Fibroblast of skin of scalp (primary cell): ENCODE measurements around the gene SDR42E1.

ENCODE experiments used
- DNase-seq: peaks from one replicate; pipeline ENCODE4 v3.0.0-alpha.2; 2013

Gene SDR42E1

DNA sequence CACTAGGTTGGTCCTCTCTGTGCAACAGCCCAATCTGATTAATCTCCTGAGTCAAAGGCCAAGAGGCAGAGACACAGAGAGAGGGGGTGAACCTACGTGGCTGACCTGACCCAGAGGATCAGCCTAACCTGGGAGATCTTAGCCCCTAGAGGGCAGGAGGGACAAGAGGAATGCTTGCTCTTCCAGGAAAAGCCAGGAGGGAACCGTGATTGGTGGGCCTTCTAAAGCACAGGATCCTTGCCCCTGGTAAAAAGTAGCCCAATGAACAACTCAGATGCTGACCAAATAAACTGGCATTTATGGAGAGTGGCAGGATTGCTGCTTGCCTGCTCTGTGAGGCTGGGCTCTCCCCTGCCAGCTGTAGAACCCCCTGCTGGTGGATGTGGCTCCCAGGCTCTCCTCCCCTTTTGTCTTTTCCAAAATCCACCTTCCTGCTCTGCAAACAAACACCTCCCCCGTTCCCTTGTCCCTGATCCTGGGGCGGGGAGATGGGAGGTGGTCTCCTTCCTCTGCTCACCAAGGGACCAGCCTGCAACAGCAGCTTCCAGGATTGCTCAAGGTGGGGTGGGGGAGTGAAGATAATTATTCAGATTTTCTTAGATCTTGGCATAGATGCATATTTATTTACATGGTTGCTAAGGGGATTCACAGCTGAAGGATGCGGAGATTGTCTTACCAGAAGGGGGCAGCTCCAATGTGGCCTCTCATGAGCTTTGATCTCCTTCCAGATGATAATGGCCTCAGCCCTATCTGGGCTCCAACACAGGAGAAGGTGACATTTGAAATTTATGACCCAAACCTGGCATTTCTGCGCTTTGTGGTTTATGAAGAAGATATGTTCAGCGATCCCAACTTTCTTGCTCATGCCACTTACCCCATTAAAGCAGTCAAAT lies 71.9 kb downstream of the SDR42E1 start:
- DNase-seq, result no peak
